Measurements from ENCODE around the gene TREX2. TPM values are rescaled to one million over a fixed set of nuclear protein-coding genes. Genes with fewer than 3 reads are reported as not detected.

The TREX2 gene
- total and polyA plus RNA-seq, 2 donors from 2014 or later = 0.67 to 1.4 TPM

DNA sequence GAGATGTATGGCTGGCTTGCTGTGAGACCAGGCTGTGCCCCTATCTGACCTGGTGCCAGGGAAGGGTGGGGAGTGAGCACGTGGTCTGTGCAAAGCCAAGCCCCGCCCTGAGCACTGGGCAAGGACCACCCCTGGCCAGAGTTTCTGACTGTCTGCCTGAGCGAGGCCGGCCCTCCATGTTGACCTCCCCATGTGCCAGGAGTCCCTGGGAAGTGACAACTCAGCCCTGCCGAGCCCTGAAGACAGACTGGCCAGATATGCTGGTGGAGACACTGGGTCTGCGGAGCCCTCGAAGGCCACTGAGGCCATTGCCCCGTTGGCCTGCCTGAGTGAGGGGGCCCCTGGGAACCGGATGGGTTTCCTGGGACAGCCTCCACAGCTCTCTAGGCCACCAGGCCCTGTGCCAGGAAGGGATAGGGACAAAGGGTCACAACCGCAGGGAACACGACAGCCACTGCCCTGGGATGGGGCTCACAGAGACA lies 41.8 kb upstream of the TREX2 start:
- peaks cover 0 to 13% (median 0%) of the 10 kb centered on the region in 3 donors for H3K4me1 ChIP-seq (ENCODE audit: control insufficient read depth in 2 of 3, insufficient read depth in 2 of 3, low read depth in 1 of 3, low read length in 3 of 3)
- intact Hi-C loops (cut with DNase I) = no loop called here
- H3K9ac ChIP-seq (ENCODE audit: low read length in 3 of 3) = no peak overlapping the region
- no peak for FAIRE-seq
- H3K36me3 ChIP-seq (ENCODE audit: control insufficient read depth in 2 of 3, insufficient read depth in 3 of 3, low read length in 3 of 3) = no peaks in the 10 kb centered on the region
- peak in 1 of 5 donors; percentile 86 for DNase-seq
- H3K27me3 ChIP-seq (ENCODE audit: control insufficient read depth, insufficient read depth, low read length) = no peaks in the 10 kb centered on the region
- H3K9me3 ChIP-seq (ENCODE audit: control insufficient read depth in 2 of 3, insufficient read depth in 1 of 3, low read length in 3 of 3) = no peaks in the 10 kb centered on the region
- no peak for TF ChIP-seq CTCF (IDR thresholded peaks at IDR 0.05; ENCODE audit: borderline replicate concordance, extremely low read depth, insufficient read depth)
- H3K27ac ChIP-seq (ENCODE audit: low read depth in 2 of 2, low read length in 2 of 2) = peak overlapping the region; percentile 43 to 52
- H3K4me3 ChIP-seq (ENCODE audit: low read length in 3 of 3) = no peak overlapping the region

DNA sequence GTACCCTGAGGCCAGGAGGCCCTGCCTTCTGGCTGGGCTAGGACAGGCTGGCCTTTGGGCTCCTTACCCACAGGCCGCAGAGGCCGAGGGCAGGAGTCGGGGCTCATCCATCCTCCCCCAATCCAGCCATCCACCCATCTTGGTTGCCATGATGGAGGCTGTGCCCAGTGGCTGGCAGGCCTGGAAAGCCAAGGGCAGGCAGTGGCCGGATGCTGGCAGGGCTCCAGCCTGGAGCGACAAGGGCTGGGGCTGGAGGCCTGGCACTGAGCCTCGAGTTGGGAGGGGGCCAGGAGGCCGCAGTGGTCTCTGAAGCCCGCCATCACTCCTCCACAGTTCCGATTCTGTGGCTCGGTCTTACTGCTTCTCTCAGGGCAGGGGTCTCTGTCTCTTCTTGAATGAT lies 40.3 kb upstream of the TREX2 start:
- H3K9ac ChIP-seq (ENCODE audit: low read length in 3 of 3) = no peak overlapping the region
- peaks cover 0 to 6% (median 0%) of the 10 kb centered on the region in 3 donors for H3K4me1 ChIP-seq (ENCODE audit: control insufficient read depth in 2 of 3, insufficient read depth in 2 of 3, low read depth in 1 of 3, low read length in 3 of 3)
- no peaks in the 10 kb centered on the region for H3K27me3 ChIP-seq (ENCODE audit: control insufficient read depth, insufficient read depth, low read length)
- H3K4me3 ChIP-seq (ENCODE audit: low read length in 3 of 3) = no peak overlapping the region
- no peak for TF ChIP-seq CTCF (IDR thresholded peaks at IDR 0.05; ENCODE audit: borderline replicate concordance, extremely low read depth, insufficient read depth)
- H3K36me3 ChIP-seq (ENCODE audit: control insufficient read depth in 2 of 3, insufficient read depth in 3 of 3, low read length in 3 of 3) = no peaks in the 10 kb centered on the region
- intact Hi-C loops (cut with DNase I) = no loop called here
- H3K9me3 ChIP-seq (ENCODE audit: control insufficient read depth in 2 of 3, insufficient read depth in 1 of 3, low read length in 3 of 3) = no peaks in the 10 kb centered on the region
- FAIRE-seq (no peak), DNase-seq (no peak)
- H3K27ac ChIP-seq (ENCODE audit: low read depth in 2 of 2, low read length in 2 of 2) = no peak overlapping the region

- Histone ChIP-seq H3K9me3 (ENCODE audit: control insufficient read depth in 2 of 3, insufficient read depth in 1 of 3, low read length in 3 of 3) (no peaks in the 10 kb centered on the region), H3K4me3 (ENCODE audit: low read length in 3 of 3) (no peak overlapping the region), H3K36me3 (ENCODE audit: control insufficient read depth in 2 of 3, insufficient read depth in 3 of 3, low read length in 3 of 3) (no peaks in the 10 kb centered on the region), H3K9ac (ENCODE audit: low read length in 3 of 3) (no peak overlapping the region), H3K27ac (ENCODE audit: low read depth in 2 of 2, low read length in 2 of 2) (no peak overlapping the region), H3K27me3 (ENCODE audit: control insufficient read depth, insufficient read depth, low read length) (no peaks in the 10 kb centered on the region), H3K4me1 (ENCODE audit: control insufficient read depth in 2 of 3, insufficient read depth in 2 of 3, low read depth in 1 of 3, low read length in 3 of 3) (peaks cover 0 to 6% (median 0%) of the 10 kb centered on the region in 3 donors)
- TF ChIP-seq CTCF (IDR thresholded peaks at IDR 0.05; ENCODE audit: borderline replicate concordance, extremely low read depth, insufficient read depth) = no peak
- intact Hi-C loops (cut with DNase I) = no loop called here
- FAIRE-seq (no peak), DNase-seq (no peak)
Observed at GRCh38 chrX:153485396-153486080, 39.7 kb upstream of the TREX2 start.

Measured in kidney (tissue), 14 donors.